Breast epithelium (tissue), 4 donors: ENCODE measurements around the gene CAPRIN2. TPM values are rescaled to one million over a fixed set of nuclear protein-coding genes. Genes with fewer than 3 reads are reported as not detected.

Source experiments
- DNase-seq, 2 donors: peaks; one replicate each; pipeline ENCODE4 v3.0.0-alpha.2; 2019; ENCODE audit warnings: low spot score in 2 of 2
- H3K27ac ChIP-seq, 2 donors: fragments of 200-600 bp; sonication (generic) in 1 of 2; one replicate each; pipeline ENCODE4 v1.5.1; 2016 to 2019; ENCODE audit warnings: mild to moderate bottlenecking in 1 of 2
- H3K27me3 ChIP-seq, 2 donors: fragments of 200-600 bp; sonication (generic) in 1 of 2; one replicate each; pipeline versions ENCODE4 v1.5.1 to v1.6.0; 2017 to 2019; ENCODE audit warnings: control low read depth in 1 of 2, mild to moderate bottlenecking in 1 of 2
- H3K36me3 ChIP-seq: fragments of 200-600 bp; one replicate; pipeline ENCODE4 v1.5.1; 2019
- H3K4me1 ChIP-seq, 2 donors: fragments of 200-600 bp; sonication (generic); one replicate each; pipeline ENCODE4 v1.5.1; 2016 to 2019; ENCODE audit warnings: control low read depth in 1 of 2
- H3K4me3 ChIP-seq, 3 donors: fragments of 200-600 bp; sonication (generic); 1 replicate in 2 of 3; 2 replicates in 1 of 3; pipeline ENCODE4 v1.5.1; 2016 to 2019; ENCODE audit warnings: mild to moderate bottlenecking in 3 of 3, moderate library complexity in 2 of 3
- H3K9me3 ChIP-seq, 2 donors: fragments of 200-600 bp; sonication (generic) in 1 of 2; one replicate each; pipeline ENCODE4 v1.5.1; 2016 to 2019; ENCODE audit warnings: control low read depth in 1 of 2
- POLR2A ChIP-seq: fragments of 450-650 bp; IDR thresholded peaks from one replicate; pipeline ENCODE4 v1.6.1; 2016; ENCODE audit warnings: antibody characterized with exemption, mild to moderate bottlenecking, moderate library complexity
- POLR2AphosphoS5 ChIP-seq, 3 donors: sonication (generic); formaldehyde crosslinking; IDR thresholded peaks; one replicate each; pipeline ENCODE4 v1.6.1; 2017; ENCODE audit warnings: antibody characterized with exemption in 3 of 3
- intact Hi-C: fragments of 100-400 bp; cut with DNase I; formaldehyde crosslinking; loops from one replicate; pipeline ENCODE4 v1.15.1; 2023; ENCODE audit warnings: low total_unique reads
- total RNA-seq, 3 donors: library from RNA; depleted of rRNA; stranded (reverse); fragments of >200 nt; gene quantifications; one replicate each; pipeline ENCODE4 v1.1.0, GENCODE V29; 2016
- TF ChIP-seq, protein P1 (sequence below), 3 donors: fragments of 450-650 bp; IDR thresholded peaks; one replicate each; pipeline ENCODE4 v1.5.1; 2016 to 2017; ENCODE audit warnings: antibody characterized with exemption in 3 of 3, mild to moderate bottlenecking in 3 of 3, moderate library complexity in 3 of 3

The CAPRIN2 gene
- total RNA-seq, 3 donors from 2014 or later = 21.8 to 37.9 (median 29.8) TPM

DNA sequence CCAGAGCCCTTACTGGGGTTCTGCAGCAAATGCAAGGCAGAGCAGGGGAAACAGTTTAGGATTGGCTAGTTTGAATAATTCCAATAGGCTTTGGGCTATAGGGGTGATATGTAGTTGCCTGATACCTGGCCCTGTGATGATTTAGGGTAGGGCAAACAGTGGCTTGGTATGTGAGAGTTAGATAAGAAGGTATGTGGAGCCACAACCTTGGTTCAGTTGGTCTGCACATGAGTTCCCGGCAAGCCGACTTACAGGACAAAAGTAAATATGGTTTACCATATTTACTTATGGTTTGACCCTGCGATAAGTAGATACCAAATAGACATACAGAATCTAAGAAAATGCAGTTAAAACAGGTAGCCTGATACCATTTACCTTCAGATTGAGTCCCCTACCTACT, 8.3 kb upstream of the CAPRIN2 start:
- Histone ChIP-seq H3K9me3 (no peaks in the 10 kb centered on the region), H3K27ac (no peak overlapping the region), H3K4me3 (no peak overlapping the region), H3K27me3 (no peaks in the 10 kb centered on the region), H3K4me1 (no peaks in the 10 kb centered on the region), H3K36me3 (no peaks in the 10 kb centered on the region)
- intact Hi-C loops = no loop called here
- no peak for DNase-seq
- TF ChIP-seq, protein P1, sequence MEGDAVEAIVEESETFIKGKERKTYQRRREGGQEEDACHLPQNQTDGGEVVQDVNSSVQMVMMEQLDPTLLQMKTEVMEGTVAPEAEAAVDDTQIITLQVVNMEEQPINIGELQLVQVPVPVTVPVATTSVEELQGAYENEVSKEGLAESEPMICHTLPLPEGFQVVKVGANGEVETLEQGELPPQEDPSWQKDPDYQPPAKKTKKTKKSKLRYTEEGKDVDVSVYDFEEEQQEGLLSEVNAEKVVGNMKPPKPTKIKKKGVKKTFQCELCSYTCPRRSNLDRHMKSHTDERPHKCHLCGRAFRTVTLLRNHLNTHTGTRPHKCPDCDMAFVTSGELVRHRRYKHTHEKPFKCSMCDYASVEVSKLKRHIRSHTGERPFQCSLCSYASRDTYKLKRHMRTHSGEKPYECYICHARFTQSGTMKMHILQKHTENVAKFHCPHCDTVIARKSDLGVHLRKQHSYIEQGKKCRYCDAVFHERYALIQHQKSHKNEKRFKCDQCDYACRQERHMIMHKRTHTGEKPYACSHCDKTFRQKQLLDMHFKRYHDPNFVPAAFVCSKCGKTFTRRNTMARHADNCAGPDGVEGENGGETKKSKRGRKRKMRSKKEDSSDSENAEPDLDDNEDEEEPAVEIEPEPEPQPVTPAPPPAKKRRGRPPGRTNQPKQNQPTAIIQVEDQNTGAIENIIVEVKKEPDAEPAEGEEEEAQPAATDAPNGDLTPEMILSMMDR (IDR thresholded peaks at IDR 0.05) = no peak
- TF ChIP-seq POLR2AphosphoS5 (IDR thresholded peaks at IDR 0.05) (no peak), POLR2A (no peak)

DNA sequence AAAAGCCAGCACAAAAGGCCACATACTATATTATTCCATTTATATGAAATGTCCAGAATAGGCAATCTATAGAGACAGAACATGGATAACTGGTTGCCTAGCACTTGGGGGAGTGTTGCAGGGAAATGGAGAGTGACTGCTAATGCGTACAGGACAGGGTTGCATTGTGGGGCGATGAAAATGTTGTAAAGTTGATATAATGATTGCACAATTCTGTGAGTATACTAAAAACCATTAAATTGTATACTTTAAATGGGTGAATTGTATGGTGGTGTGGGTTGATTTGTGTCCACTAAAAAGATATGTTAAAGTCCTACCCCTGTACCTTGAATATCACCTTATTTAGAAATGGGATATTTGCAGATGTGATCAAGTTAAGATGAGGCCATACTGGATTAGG, 7.0 kb upstream of the CAPRIN2 start:
- H3K27me3 ChIP-seq = no peaks in the 10 kb centered on the region
- H3K4me3 ChIP-seq = no peak overlapping the region
- intact Hi-C loops = no loop called here
- no peak overlapping the region for H3K27ac ChIP-seq
- H3K36me3 ChIP-seq = no peaks in the 10 kb centered on the region
- TF ChIP-seq, protein P1 (IDR thresholded peaks at IDR 0.05) = no peak
- TF ChIP-seq POLR2A = no peak
- no peak for TF ChIP-seq POLR2AphosphoS5 (IDR thresholded peaks at IDR 0.05)
- no peak for DNase-seq
- no peaks in the 10 kb centered on the region for H3K4me1 ChIP-seq
- H3K9me3 ChIP-seq = no peaks in the 10 kb centered on the region

DNA sequence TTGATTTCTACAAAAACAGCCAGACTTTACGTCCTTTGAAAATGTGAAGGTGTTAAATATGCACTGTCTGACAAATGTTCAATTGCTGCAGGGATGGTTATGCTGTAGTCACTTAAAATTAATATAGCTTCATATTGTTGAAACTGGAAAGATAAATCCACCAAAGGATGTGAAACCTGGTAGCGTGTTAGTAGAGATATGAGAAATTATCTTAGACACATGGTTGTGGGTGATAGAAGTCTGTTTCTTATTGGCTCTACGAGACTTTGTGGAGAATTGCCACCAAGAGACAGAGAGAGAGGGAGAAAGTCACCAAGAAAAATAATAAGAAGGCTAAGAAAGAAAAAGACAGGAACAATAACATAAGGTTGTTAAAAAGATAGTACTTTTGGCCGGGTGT, 2.6 kb upstream of the CAPRIN2 start:
- intact Hi-C loops = no loop called here
- H3K4me3 ChIP-seq = no peak overlapping the region
- no peak for DNase-seq
- no peak overlapping the region for H3K27ac ChIP-seq
- no peak for TF ChIP-seq POLR2A
- TF ChIP-seq, protein P1 (IDR thresholded peaks at IDR 0.05) = no peak
- TF ChIP-seq POLR2AphosphoS5 (IDR thresholded peaks at IDR 0.05) = no peak
- H3K9me3 ChIP-seq = no peaks in the 10 kb centered on the region
- no peaks in the 10 kb centered on the region for H3K36me3 ChIP-seq
- H3K4me1 ChIP-seq = peaks cover 0 to 7% of the 10 kb centered on the region in 2 donors
- no peaks in the 10 kb centered on the region for H3K27me3 ChIP-seq

DNA sequence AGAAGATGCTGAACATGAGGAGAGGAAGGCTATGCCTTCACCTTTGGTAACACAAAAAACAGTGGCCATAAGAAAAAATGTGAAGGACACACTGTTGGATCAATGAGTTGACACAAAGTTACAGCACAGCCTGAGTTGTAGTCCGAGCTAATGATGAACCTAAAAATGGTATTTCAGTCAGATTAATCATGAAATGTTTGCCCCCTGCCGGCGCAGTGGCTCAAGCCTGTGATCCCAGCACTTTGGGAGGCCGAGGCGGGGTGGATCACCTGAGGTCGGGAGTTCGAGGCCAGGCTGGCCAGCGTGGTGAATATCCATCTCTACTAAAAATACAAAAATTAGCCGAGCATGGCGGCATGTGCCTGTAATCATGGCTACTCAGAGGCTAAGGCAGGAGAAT, 1.3 kb upstream of the CAPRIN2 start:
- TF ChIP-seq POLR2AphosphoS5 (IDR thresholded peaks at IDR 0.05) = no peak
- TF ChIP-seq, protein P1 (IDR thresholded peaks at IDR 0.05) = no peak
- TF ChIP-seq POLR2A = no peak
- Histone ChIP-seq H3K9me3 (no peaks in the 10 kb centered on the region), H3K4me3 (no peak overlapping the region), H3K27ac (no peak overlapping the region), H3K27me3 (no peaks in the 10 kb centered on the region), H3K4me1 (peaks cover 0 to 7% of the 10 kb centered on the region in 2 donors), H3K36me3 (no peaks in the 10 kb centered on the region)
- DNase-seq = no peak
- intact Hi-C loops = no loop called here

DNA sequence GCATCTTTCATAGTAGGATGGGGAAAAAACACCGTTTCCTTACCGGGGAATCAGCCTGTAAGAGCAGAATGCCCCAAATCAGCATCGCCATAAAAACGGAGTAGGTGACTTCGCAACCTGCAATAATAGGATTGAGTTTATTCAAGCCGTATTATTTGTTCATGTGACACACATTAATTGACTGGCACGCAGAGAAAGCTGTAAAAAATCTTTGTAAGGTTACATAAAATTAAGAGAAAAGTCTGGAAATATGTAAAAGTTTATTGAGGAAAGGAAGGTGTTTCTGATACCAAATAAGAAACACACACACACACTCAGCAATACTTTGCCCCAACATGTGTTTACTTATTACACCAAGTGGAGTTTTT, 628 bp upstream of the CAPRIN2 start:
- H3K36me3 ChIP-seq = no peaks in the 10 kb centered on the region
- H3K4me1 ChIP-seq = peaks cover 0 to 7% of the 10 kb centered on the region in 2 donors
- peak overlapping the region; percentile 76 to 90 (median 83) for H3K4me3 ChIP-seq
- DNase-seq = no peak
- H3K27ac ChIP-seq = peak overlapping the region; percentile 85 to 92
- no peaks in the 10 kb centered on the region for H3K27me3 ChIP-seq
- intact Hi-C loops = no loop called here
- no peaks in the 10 kb centered on the region for H3K9me3 ChIP-seq
- TF ChIP-seq, protein P1 (IDR thresholded peaks at IDR 0.05) = no peak
- TF ChIP-seq POLR2A (no peak), POLR2AphosphoS5 (IDR thresholded peaks at IDR 0.05) (no peak)
